Measurements from ENCODE around the gene APLP2.

The APLP2 gene

DNA sequence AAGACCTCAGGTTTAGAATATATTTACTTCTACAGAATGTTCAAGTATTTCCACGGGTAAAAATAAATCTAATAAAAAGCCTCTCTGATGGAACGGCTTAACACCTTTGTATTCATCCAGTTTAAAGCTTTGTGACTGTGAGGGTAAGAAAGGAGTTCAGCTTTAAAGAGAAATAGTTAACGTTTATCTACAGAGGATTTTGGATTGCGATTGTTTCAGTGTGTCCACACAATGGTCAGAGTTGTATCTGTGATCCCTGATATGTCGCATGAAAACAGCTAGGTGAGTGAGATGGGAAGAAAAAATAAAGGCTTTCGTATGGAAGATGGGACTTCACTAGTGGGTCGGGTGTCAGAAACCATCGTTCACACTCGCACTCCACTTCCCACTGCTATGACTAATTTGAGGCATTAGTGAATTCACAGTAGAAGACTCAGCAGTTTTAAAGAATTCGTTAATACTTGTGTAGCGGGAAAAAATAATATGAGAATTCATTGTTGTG is 1.6 kb downstream of the APLP2 start:
- TF ChIP-seq, protein P1, sequence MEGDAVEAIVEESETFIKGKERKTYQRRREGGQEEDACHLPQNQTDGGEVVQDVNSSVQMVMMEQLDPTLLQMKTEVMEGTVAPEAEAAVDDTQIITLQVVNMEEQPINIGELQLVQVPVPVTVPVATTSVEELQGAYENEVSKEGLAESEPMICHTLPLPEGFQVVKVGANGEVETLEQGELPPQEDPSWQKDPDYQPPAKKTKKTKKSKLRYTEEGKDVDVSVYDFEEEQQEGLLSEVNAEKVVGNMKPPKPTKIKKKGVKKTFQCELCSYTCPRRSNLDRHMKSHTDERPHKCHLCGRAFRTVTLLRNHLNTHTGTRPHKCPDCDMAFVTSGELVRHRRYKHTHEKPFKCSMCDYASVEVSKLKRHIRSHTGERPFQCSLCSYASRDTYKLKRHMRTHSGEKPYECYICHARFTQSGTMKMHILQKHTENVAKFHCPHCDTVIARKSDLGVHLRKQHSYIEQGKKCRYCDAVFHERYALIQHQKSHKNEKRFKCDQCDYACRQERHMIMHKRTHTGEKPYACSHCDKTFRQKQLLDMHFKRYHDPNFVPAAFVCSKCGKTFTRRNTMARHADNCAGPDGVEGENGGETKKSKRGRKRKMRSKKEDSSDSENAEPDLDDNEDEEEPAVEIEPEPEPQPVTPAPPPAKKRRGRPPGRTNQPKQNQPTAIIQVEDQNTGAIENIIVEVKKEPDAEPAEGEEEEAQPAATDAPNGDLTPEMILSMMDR (IDR thresholded peaks at IDR 0.05; ENCODE audit: low read depth, low read length), result no peak
- peak; percentile 29 to 33 for DNase-seq (ENCODE audit: low read depth in 2 of 2)
- H3K4me3 ChIP-seq (replicated peaks in 1 of 2; ENCODE audit: low read depth in 2 of 2, low read length in 2 of 2), result peak overlapping the region; percentile 65 to 81

DNA sequence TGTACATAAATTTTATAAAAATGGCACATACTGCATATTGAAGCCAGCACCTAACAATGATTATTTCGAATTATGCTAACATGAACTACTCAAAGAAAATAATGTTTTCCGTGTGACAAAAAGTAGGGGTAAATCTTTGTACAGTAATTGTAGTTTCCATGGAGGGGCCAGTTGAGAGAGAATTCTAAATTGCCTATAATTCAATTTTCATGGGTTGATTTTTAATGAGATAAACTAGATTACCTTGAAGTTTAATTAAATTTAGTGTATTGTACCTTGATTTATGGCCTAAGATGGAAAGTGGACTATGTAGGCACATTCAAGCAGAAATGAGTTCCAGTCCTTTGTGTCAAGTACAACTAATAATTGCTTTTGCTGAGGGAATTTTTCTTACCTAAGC is 5.0 kb downstream of the APLP2 start:
- TF ChIP-seq, protein P1 (IDR thresholded peaks at IDR 0.05; ENCODE audit: low read depth, low read length), result no peak
- H3K4me3 ChIP-seq (replicated peaks in 1 of 2; ENCODE audit: low read depth in 2 of 2, low read length in 2 of 2), result no peak overlapping the region
- no peak for DNase-seq (ENCODE audit: low read depth in 2 of 2)

DNA sequence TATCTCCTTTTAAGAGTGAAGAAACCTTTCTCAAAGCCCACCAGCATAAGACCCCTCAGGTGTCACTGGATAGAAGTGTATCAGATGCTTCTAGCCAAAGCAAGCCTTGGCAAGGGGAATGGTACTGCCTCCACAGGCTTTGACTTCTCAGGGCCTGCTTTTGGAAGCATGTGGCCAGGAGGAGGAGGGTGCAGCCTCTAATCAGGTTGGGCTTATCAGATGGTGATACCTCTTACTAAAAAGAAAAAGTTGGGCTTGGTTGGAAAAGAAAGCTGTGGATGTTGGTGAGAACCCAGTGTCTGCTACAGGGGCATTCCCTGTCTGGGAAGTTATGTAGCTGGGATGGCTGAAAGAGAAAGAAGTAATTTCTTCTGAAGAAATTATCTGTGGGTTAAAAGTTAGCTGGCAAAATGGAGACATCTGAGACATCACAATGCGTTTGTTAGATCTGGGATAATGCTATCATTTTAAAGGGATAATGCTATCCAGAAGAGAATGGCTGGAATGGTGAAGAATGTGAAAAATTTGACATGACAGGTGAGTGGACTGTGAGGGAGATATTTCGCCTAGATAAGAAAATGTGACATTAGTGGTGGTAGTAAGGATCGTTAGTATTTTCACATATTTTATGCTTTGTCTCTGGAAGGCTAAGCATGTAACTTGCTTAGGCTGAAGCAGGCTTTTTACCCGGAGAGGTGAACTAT is 7.2 kb downstream of the APLP2 start:
- TF ChIP-seq, protein P1 (IDR thresholded peaks at IDR 0.05; ENCODE audit: low read depth, low read length), result no peak
- no peak for DNase-seq (ENCODE audit: low read depth in 2 of 2)
- no peak overlapping the region for H3K4me3 ChIP-seq (replicated peaks in 1 of 2; ENCODE audit: low read depth in 2 of 2, low read length in 2 of 2)

DNA sequence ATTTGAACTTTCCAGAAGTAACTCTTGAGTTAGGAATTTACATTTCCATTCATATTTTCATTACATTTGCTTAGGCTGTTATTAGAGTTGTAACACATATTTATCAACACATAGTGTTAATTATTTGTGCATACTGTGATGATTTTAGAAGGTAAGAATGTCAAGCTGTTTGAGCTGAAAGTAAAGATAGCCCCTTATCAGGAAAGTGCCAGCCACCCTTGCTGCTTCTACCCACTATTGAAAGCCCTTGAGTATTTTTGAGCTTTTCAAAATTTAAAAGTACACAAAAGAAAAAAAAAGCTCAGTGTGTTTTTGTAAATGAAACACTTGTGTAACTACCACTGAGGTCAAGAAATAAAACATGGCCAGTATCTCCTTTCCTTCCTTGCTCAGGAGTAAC is 8.0 kb downstream of the APLP2 start:
- H3K4me3 ChIP-seq (replicated peaks in 1 of 2; ENCODE audit: low read depth in 2 of 2, low read length in 2 of 2), result no peak overlapping the region
- DNase-seq (ENCODE audit: low read depth in 2 of 2), result no peak
- TF ChIP-seq, protein P1 (IDR thresholded peaks at IDR 0.05; ENCODE audit: low read depth, low read length), result no peak

DNA sequence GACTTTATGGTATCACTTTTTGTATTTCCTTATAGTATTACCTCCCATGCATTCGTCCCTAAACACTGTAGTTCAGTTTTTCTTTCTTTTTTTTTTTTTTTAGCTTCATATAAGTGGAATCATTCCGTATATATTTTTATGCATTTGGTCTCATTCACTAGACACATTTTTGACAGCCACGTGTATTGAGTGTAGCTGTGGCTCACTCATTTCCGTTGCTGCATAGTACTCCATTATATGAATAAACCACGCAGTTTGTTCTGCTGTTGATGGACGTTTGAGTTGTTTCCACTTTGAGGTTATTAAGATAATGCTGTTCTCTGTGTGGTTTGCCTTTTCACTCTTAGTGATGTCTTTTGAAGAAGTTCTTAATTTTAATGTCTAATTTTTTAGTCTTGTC is 8.4 kb downstream of the APLP2 start:
- H3K4me3 ChIP-seq (replicated peaks in 1 of 2; ENCODE audit: low read depth in 2 of 2, low read length in 2 of 2), result no peak overlapping the region
- TF ChIP-seq, protein P1 (IDR thresholded peaks at IDR 0.05; ENCODE audit: low read depth, low read length), result no peak
- DNase-seq (ENCODE audit: low read depth in 2 of 2), result no peak

DNA sequence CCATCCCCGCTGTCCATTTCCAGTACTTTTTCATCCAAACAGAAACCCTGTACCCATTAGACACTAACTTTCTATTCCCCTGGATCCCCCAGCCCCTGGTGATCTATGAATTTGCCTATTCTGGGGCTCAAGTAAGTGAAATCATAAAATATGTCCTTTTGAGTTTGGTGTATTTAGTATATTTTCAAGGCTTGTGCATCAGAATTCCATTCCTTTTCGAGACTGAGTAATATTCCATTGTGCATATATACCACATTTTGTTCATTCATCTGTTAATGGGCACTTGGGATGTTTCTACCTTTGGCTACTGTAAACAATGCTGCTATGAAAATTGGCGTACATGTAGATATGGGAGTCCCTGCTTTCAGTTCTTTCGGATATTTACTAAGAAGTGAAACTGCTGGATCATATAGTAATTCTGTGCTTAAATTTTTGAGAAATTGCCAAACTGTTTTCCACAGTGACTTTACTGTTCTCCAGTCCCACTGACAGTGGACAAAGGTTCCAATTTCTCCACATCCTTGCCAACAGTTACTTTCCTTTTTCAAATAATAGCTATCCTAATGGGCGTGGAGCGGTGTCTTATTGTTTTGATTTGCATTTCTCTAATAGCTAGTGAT is 16.1 kb downstream of the APLP2 start:
- DNase-seq (ENCODE audit: low read depth in 2 of 2), result no peak
- TF ChIP-seq, protein P1 (IDR thresholded peaks at IDR 0.05; ENCODE audit: low read depth, low read length), result no peak
- no peak overlapping the region for H3K4me3 ChIP-seq (replicated peaks in 1 of 2; ENCODE audit: low read depth in 2 of 2, low read length in 2 of 2)

All from cardiac fibroblast (primary cell).